CD4-positive, alpha-beta T cell treated with Interferon gamma for 1 hour (primary cell): ENCODE measurements around the gene CDR2L.

Experiments used
- DNase-seq: peaks from one replicate; pipeline ENCODE4 v3.0.0-alpha.2; 2020

The CDR2L gene

DNA sequence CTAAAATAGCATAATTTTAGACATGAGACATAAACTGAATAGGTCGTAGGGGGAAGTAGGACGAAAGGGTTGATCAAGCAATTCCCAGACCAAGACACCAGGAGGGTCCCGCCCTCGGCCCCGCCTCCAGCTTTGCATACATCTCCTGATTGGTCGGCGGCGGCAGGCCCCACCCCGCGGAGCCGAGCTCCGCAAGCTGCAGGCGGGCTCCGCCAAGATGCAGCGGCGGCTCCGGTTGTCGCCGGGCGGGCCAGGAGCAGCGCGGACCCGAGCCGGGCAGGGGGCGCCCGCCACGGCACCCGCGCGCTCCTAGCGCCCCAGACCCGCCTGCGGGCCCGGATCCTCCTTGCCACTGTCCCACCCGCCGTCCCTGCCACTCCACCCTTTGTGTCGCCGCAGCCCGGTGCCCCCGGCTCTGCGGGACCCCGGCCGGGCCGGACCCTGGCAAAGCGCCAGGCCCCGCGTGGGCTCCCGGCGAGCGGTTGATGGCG lies at the start of gene CDR2L:
TSS of gene CDR2L (plus strand) at position 215 of the 491 bp plus-strand sequence. CDS start 412 bp downstream, outside the sequence.
- DNase-seq: peak; percentile 91

DNA sequence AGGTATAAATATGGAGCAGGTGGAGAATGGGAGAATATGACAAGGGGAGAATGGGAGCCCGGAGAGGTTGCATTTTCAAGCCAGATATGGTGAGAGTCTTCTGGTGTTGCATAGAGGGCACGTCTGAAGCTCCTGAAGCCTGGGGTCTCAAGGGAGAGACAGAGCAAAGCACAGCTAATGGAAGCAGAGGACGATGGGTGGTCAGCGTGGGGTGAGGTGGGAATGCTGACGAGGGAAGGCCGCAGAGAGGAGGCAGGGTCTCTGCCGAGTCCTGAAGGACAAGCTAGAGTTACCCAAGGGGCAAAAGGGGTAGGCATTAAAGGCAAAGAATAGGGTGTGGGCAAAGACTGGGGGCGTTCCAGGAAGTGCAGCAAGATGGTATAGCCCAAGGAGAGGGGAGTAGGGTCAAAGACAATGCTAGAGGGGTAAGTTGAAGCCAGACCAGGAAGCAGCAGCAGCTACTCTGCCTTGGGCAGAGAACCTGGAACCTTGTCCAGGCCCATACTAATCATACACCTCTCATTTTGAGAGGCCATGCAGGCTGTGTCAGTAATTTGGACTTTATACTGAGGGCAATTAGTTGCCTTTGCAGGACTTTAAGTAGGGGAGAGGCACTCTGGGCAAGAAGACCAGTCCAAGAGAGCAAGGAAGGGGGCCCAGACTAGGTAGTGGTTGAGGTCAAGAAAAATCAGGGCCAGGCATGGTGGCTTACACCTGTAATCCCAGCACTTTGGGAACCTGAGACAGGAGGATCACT lies 49.1 kb upstream of the CDR2L start:
- no peak for DNase-seq

DNA sequence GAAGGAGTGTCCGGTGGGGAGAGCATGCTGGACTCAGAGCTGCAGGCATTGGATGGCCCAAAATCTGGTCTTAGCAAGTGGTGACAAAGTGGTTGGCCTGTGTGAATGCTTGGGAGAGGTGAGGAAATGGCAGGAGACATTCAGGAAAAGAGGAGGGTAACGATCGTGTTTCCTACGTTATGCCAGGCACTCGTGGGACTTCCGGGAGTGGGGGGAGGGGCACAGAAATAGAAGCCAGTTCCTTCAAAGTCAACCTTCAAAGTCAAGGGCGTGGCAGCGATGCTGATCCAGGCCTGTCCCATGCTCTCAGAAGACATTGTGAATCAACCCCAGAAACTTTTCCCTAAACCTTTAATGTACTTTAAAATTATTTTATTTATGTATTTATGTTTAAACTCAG lies 47.9 kb upstream of the CDR2L start:
- no peak for DNase-seq

DNA sequence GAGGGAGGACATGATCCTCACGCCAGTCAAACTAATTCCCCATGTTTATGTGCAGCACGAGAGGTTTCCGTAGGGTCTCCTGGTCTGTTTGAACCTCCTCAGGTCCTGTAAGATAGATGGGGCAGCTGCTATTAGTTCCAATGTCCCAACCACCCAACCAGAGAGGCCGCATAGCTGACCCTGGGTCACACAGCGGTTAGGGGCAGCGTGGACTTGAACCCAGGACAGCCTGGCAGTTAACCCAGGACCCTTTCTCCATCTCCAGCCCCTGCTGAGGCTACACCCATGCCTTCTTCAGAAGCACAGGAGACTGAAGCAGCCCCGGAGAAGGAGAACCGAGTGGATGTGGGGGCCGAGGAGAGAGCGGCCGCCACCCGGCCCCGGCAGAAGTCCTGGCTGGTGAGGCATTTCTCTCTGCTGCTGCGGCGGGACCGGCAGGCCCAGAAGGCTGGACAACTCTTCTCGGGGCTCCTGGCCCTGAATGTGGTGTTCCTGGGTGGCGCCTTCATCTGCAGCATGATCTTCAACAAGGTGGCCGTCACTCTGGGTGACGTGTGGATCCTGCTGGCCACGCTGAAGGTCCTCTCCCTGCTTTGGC lies 46.2 kb upstream of the CDR2L start:
- DNase-seq: no peak

DNA sequence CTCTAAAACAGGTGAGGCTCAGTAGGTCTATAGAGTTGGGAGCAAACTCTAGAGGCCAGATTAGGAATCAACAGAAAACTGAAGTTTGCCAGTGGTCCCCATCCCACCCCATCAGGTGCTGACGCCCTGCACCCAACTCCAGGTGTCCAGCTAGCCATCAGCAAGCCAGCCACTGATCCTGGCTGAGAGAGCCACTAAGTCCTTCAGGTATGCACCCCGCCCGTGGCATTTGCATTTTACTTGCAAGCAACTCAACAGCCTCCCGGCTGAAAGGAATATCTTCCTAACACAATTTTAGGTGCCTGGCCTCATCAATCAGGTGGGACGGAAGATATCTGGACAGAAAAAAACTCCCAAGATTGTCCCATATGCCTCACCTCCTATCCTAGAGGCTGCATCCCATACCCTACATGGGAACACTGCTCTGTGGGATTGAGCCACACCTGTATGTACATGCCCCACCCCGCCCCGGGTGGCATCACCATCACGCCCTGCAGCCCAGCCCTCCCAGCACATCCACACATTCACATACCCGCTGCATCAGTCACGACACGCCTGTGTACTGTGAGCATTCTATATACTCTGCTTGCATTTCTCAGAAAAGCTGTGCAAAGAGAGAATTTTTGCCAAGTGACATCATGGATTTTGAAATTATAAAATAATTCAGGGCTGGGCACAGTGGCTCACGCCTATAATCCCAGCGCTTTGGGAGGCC lies 43.5 kb upstream of the CDR2L start:
- DNase-seq: no peak

DNA sequence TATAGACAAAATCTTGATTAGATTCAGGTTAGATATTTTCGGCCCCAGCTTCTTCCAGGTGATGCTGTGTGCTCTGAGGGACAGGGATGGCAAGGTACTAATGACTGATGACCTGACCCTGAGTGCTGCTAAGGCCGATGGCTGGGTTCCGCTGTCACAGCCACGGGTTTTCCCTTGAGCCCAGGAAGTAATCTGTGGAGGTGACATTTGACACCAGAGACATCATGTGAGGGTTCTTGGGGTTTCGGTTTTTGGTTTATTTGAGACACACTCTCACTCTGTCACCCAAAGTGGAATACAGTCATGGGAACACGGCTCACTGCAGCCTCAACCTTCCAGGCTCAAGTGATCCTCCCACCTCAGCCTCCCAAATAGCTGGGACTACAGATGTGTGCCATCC lies 41.9 kb upstream of the CDR2L start:
- DNase-seq: no peak

DNA sequence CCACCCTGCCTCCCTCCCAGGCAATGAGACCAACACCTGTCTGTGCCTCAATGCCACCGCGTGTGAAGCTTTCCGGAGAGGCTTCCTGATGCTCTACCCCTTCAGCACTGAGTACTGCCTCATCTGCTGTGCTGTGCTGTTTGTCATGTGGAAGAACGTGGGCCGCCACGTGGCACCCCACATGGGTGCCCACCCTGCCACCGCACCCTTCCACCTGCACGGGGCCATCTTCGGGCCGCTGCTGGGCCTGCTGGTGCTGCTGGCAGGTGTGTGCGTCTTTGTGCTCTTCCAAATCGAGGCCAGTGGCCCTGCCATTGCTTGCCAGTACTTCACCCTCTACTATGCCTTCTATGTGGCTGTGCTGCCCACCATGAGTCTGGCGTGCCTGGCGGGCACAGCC lies 40.8 kb upstream of the CDR2L start:
- no peak for DNase-seq

DNA sequence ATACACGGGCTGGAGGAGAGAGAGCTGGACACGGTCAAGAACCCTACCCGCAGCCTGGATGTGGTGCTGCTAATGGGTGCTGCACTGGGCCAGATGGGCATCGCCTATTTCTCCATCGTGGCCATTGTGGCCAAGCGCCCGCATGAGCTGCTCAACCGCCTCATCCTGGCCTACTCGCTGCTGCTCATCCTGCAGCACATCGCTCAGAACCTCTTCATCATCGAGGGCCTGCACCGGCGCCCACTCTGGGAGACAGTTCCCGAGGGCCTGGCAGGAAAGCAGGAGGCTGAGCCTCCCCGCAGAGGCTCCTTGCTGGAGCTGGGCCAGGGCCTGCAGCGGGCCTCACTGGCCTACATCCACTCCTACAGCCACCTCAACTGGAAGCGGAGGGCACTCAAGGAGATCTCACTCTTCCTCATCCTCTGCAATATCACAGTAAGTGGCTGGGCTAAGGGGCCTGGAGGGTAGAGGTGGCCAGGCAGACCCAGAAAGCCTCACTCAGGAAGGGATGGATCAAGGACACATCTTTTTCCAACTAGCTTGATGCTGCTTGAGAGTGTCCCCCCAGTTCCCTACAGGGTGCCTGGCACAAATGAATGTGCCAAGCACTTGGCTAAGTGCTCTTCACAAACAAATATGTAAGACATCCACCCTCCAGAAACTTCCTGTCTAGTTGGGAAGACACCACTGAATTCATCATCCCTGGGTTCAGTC lies 40.2 kb upstream of the CDR2L start:
- DNase-seq: no peak

DNA sequence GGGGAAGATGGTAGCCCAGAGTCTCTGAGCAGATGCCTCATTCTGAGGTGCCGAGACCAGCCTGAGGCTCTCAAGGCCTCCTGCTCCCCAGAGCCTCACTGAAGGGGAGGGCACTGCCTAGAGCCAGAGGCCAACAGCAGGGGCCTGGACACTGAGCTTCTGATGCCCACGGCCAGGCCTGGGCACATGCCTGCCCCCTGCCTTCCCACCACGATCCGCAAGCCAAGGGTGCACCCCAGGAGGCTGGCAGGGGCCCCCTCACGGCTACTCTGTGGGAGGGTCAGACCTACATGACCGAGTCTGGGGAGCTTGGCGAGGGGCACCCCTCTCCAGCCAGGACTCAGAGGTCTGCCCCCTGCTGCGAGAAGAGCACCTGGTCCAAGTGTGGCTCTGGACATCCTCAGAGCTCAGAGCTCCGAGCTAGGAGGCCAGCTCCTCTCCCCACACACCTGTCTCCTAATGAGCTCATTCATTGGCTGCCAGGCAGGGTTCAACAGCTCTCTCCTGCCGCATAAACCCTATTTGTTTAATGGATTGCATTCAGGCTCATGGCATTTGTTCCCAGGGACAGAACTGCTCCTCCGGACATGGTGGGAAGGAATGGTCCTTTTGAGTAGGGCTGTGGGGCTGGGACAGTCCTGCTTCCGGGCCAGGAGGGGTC lies 37.8 kb upstream of the CDR2L start:
- DNase-seq: no peak

DNA sequence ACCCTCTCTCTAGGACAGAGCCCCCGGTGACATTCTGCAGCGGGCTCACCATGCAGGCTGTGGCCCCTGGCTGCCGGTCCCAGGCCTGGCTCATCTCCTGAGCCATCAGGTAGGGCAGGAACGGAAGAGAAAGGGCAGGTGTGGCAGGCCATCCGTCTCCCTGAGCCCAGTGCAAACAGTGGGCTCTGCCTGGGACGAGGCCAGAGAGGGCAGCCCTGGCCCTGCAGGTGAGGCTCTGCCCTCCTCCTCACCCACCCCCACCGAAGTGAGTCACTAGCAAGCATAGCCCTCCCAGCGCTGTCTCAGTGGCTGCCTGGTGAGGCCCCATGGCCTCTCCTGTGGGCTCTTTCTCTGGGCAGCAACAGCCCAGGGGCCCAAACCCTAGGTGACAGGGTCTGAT lies 37.2 kb upstream of the CDR2L start:
- DNase-seq: no peak

DNA sequence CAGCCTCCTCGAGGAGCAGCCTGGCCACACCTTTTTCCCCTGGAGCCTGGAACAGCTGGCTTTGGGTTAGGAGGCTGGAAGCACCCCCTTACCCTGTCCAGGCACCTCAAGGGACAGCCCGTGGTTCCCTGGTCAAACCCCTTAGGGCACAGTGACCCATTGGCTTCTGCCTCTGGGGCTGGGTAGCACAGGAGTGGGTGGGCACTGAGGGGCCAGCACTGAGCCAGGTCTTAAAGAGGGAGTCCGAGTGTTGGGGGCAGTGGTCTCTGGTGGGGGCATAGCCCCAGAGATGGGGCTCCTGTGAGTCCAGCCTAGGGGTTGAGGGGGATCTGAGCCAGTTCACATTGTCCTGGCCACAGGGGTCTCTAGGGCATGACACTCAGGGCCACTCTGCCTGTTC lies 36.4 kb upstream of the CDR2L start:
- DNase-seq: no peak

DNA sequence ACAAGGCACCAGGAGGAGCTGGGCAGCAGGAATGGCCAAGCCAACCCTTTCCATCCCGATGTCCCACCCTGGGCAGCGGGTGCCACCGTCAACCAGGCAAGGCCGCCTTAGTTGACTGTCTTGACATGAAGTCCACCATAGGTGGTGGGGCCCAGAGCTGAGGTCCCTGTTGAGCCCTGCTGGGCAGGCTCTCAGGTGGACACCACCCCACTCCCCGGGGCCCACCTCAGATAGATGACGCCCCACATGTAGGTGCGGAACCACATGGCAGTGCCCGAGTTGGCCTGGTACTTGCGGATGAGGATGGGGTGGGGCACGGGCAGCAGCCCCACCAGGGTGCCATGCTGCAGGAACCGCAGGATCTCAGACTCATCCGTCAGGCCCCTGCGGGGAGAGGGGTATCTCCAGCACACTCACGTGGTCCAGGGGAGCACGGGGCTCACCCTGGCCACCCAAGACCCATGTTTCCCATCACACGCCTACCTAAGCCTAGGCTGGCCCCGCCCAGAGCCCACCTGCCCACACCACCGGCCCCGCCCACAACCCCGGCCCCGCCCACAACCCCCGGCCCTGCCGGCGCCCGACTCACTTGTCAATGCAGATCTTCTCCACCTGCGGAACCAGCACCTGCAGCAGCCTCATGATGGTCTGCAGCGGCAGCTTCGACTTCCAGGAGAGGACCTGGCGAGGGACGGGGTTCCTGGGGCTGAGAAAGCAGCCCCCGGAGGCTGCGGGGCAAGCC lies 35.6 kb upstream of the CDR2L start:
- DNase-seq: no peak

DNA sequence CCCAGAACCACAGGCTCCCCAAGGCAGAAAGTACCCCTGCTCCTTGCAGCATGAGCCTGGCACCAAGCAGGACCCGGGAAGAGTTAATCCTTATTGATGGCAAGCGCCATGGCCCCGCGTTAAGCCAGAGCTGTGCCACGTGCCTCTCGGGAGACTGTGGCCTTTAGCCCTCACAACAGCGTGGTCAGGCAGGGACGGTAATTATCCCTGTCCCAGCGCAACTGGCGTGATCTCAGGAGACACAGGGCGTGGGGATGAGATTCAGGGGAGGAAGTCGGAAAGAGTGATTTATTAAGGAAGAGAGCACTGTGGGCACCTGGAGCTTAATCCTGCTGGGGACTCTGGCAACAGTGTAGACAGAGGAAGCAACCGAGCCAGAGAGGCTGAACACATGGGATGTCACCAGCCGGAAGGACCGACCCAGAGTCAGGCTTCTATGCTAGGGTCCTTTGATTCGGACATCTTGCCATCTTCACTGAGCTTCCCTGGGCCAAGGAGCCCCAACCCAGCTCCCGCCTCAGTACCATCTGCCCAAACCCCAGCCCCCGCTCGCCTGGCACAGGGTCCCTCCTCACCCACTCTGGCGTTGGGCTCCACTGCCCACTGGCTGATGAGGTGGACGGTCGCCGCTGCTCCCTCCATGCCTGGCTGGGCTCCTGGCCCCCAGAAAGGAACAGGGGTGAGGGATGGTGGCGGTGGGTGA lies 34.9 kb upstream of the CDR2L start:
- no peak for DNase-seq

DNA sequence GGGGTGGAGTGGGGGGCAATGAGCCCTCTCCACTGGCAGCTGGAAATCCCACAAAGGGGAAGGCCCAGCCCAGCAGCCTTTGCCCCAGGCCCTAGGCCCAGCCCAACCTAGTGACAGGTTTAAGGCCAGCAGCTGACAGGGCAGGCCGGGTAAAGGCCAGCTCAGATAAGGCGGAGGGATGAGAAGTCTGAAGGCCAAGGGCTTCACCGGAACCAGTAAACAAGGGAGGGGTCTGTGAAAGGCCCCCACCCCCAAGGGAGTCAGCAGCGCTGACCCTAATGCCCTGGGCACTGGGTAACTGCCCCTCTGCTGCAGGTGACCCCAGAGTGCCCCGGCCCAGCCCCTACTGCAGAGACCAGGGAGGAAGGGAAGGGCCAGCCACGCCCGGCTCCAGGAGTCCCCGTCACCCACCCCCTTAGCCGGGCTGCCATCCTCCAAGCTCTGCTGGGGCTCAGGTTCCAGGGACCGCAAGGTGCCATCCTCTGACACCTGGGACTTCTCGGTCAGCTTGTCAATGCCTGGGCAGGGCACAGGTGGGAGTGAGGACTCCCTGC lies 34.2 kb upstream of the CDR2L start:
- no peak for DNase-seq

DNA sequence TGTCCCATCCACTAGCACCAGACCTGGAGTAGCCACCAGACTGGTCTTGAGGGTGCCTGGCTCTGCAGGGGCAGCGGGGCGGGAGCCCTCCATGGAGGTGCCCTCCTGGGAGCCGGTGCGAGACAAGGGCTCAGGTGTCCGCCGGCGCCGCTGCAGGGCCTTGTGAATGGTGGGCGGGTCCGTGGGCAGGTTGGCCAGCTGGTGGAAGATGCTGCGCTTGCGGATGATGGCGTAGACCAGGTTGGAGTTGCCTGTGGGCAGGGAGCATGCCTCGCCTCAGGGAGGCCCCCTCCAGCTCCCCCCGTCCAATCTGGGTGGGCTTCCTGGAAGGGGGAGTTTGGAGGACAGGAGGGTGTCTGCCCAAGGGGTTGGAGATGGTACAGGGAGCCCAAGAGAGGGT lies 33.3 kb upstream of the CDR2L start:
- no peak for DNase-seq

DNA sequence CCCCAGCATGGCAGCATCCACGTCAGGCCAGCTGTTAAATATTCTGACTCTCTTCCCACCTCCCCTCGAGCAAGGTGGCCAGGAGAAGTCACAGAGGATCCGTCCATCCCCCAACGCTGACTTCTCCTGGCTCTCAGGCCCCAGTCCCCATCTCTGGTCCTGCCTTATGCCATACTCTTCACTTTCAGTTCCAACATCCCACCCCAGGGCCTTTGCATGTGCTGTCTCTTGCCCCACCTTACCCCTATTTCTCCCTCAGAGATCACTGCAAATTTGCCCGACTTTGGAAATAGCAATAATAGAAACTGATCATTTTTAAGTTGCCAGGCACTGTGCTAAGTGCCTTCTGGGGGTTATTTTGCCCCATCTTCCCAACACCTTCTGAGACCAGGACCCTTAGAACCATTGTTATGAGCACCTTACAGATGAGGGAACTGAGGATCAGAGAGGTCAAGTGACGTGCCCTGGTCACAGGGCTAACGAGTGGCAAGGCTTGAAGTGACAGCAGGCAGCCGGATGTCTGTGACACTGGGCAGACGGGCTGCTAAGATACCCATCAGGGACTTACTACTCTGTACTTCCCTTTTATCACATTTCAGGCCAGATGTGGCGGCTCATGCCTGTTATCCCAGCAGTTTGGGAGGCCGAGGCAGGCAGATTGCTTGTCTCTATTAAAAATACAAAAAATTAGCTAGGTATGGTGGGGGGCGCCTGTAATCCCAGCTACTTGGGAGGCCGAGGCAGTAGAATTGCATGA lies 32.6 kb upstream of the CDR2L start:
- DNase-seq: no peak

DNA sequence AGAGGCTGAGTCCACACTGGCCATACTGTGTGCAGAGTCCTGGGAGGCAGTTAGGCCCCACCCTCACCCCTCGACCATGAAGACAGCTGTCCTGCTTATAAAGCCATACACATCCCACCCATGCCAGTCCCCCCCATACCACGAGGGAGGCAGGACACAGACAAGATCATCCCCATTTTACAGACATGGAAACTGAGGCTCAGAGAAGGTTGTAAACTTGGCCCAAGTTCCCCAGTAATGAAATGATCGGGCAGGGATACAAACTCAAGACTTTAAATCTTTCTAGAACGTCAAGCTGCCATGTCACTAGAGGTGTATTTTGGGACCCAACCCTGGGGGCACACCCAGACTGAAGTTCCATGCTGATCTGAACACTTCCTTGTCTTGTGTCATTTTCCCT lies 31.3 kb upstream of the CDR2L start:
- no peak for DNase-seq

DNA sequence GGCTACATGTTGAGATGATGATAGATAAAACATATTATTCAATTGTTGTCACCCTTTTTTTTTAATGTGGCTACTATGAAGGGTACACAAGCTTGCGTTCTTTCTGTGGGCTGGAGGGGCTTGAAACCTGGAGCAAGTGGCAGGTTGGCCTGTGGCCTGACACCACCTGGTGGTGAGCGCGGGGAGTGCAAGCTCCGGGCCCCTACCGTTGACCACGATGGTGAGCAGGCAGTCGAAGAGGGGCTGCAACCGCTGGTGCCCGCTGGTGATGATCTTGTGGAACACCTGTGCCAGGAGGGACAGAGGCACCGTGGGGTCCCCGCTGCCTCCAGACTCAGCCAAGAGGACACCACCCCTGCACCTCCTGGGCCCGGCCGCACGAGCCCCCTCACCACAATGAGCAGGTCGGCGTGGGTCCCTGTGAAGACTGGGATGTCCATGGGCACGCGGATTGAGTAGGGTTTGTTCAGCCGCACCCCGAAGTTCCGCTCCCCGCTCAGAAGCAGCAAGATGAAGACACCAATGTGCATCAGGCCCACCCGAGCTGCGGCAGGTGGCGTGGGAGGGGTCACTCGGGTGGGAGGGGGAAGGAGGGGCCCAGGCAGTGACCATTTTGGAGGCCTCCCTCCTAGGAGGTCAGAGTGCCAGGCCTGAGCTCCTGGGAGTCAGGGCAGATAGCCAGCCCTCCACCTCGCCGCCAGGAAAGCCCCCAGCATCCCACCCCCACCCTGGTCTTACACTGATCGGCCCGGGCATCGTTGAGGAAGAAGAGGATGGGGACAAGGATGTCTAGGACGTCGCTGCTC lies 29.3 kb upstream of the CDR2L start:
- DNase-seq: peak; percentile 62

DNA sequence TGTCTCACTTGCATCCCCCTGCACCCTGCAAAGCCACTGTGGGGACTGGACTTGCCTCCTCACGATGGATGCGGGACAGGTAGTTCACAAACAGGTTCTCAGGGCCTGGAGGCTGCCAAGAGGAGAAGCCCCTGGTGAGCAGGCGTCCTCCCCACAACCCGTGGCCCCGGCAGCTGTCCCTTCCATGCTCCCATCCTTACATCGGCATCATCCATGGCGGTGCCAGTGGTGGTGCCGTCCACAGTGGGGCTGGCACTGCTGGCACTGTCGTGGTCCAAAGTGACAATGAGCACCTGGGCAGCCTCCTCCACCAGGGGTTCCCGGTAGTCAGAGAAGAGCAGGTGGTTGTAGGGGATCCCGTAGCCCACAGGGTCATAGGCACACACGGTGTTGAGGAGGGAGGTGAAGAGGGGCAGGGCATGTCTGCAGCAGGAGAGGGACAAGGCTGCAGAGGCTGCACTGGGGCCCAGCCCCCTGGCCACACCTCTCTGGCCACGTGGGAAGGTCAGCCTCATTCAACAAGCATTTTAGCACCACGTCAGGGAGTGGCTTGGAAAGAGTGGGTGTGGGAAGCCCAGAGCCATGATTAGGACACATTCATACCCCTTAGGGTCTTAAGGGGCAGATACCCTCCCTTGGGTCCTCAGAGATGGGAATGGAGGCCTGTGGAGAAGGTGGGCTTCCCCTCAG lies 27.5 kb upstream of the CDR2L start:
- no peak for DNase-seq
